Mesenchymal stem cell (in vitro differentiated cells and primary cell): Measurements from ENCODE around the gene SGK1.

Experiments
- DNase-seq: peaks from one replicate; pipeline ENCODE4 v3.0.0-alpha.2; 2013
- H2AFZ ChIP-seq: one replicate; pipeline ENCODE4 v1.6.1; 2013; ENCODE audit warnings: low read depth, mild to moderate bottlenecking, control low read depth, inconsistent platforms, low read length, moderate library complexity
- H2AK5ac ChIP-seq: 2 replicates; pipeline ENCODE4 v1.6.1; 2013; ENCODE audit warnings: low read length, moderate library complexity, mild to moderate bottlenecking, inconsistent platforms; ENCODE audit not compliant: severe bottlenecking
- H2BK120ac ChIP-seq: one replicate; pipeline ENCODE4 v1.6.1; 2013; ENCODE audit warnings: low read depth, mild to moderate bottlenecking, inconsistent platforms, low read length, moderate library complexity
- H2BK12ac ChIP-seq, 2 experiments: one replicate each; pipeline ENCODE4 v1.6.1; 2013; ENCODE audit warnings: inconsistent platforms in 2 of 2, low read length in 2 of 2, mild to moderate bottlenecking in 2 of 2, moderate library complexity in 2 of 2, control low read depth in 1 of 2
- H2BK15ac ChIP-seq: one replicate; pipeline ENCODE4 v1.6.1; 2013; ENCODE audit warnings: mild to moderate bottlenecking, low read depth, inconsistent platforms; ENCODE audit not compliant: poor library complexity, severe bottlenecking
- H2BK5ac ChIP-seq: 2 replicates; pipeline ENCODE4 v1.6.1; 2013; ENCODE audit warnings: low read depth, mild to moderate bottlenecking, low read length, control low read depth, inconsistent platforms; ENCODE audit not compliant: poor library complexity, severe bottlenecking
- H3K14ac ChIP-seq, 2 experiments: one replicate each; pipeline ENCODE4 v1.6.1; 2013; ENCODE audit warnings: inconsistent platforms in 2 of 2, low read length in 2 of 2, control low read depth in 1 of 2, mild to moderate bottlenecking in 1 of 2, moderate library complexity in 1 of 2
- H3K18ac ChIP-seq, 2 experiments: one replicate each; pipeline ENCODE4 v1.6.1; 2013; ENCODE audit warnings: inconsistent platforms in 2 of 2, low read length in 2 of 2, control low read depth in 1 of 2, low read depth in 1 of 2, mild to moderate bottlenecking in 1 of 2
- H3K23ac ChIP-seq, 2 experiments: one replicate each; pipeline ENCODE4 v1.6.1; 2013; ENCODE audit warnings: inconsistent platforms in 2 of 2, low read length in 2 of 2, mild to moderate bottlenecking in 2 of 2, moderate library complexity in 2 of 2, control low read depth in 1 of 2
- H3K27ac ChIP-seq: 2 replicates; pipeline ENCODE4 v1.5.1; 2013; ENCODE audit warnings: mild to moderate bottlenecking, moderate library complexity, low read length, control low read depth, inconsistent platforms; ENCODE audit not compliant: poor library complexity, severe bottlenecking
- H3K27me3 ChIP-seq, 2 experiments: 2 replicates each; pipeline versions ENCODE4 v1.6.1 to v1.7.0; 2013; ENCODE audit warnings: low read length in 2 of 2, mild to moderate bottlenecking in 2 of 2, moderate library complexity in 2 of 2, control low read depth in 1 of 2, inconsistent platforms in 1 of 2; ENCODE audit not compliant: control insufficient read depth in 1 of 2, insufficient read depth in 1 of 2
- H3K36me3 ChIP-seq, 2 experiments: 2 replicates each; pipeline versions ENCODE4 v1.6.1 to v1.7.0; 2013; ENCODE audit warnings: low read length in 2 of 2, control low read depth in 1 of 2, inconsistent platforms in 1 of 2, low read depth in 1 of 2, mild to moderate bottlenecking in 1 of 2; ENCODE audit not compliant: insufficient read depth in 2 of 2, control insufficient read depth in 1 of 2
- H3K4ac ChIP-seq, 2 experiments: one replicate each; pipeline ENCODE4 v1.6.1; 2013; ENCODE audit warnings: inconsistent platforms in 2 of 2, low read length in 2 of 2, mild to moderate bottlenecking in 2 of 2, moderate library complexity in 2 of 2, control low read depth in 1 of 2, low read depth in 1 of 2
- H3K4me1 ChIP-seq: 2 replicates; pipeline ENCODE4 v1.6.1; 2013; ENCODE audit warnings: low read depth, low read length, control low read depth; ENCODE audit not compliant: control insufficient read depth, insufficient read depth
- H3K4me2 ChIP-seq: 2 replicates; pipeline ENCODE4 v1.6.1; 2013; ENCODE audit warnings: low read length, mild to moderate bottlenecking, inconsistent platforms; ENCODE audit not compliant: poor library complexity, severe bottlenecking
- H3K4me3 ChIP-seq, 2 experiments: 2 replicates each; pipeline versions ENCODE4 v1.5.1 to v1.7.0; 2013; ENCODE audit warnings: low read length in 2 of 2, mild to moderate bottlenecking in 2 of 2, control low read depth in 1 of 2, low read depth in 1 of 2; ENCODE audit not compliant: insufficient read depth in 1 of 2
- H3K79me1 ChIP-seq: replicated peaks from 2 replicates; pipeline ENCODE4 v1.6.1; 2013; ENCODE audit warnings: mild to moderate bottlenecking, control low read depth, low read length, inconsistent platforms; ENCODE audit not compliant: poor library complexity, severe bottlenecking
- H3K9ac ChIP-seq: 2 replicates; pipeline ENCODE4 v1.7.0; 2013; ENCODE audit warnings: mild to moderate bottlenecking, low read length, moderate library complexity
- H3K9me3 ChIP-seq: 2 replicates; pipeline ENCODE4 v1.7.0; 2013; ENCODE audit warnings: mild to moderate bottlenecking, low read length; ENCODE audit not compliant: control insufficient read depth
- H4K8ac ChIP-seq: one replicate; pipeline ENCODE4 v1.6.1; 2013; ENCODE audit warnings: inconsistent platforms, mild to moderate bottlenecking, low read length, moderate library complexity
- H4K91ac ChIP-seq: one replicate; pipeline ENCODE4 v1.6.1; 2013; ENCODE audit warnings: mild to moderate bottlenecking, low read length, inconsistent platforms
- WGBS: methylation state at CpG from one replicate; pipeline ENCODE4 v1.1.7; 2013; ENCODE audit warnings: mixed read lengths; 5-methylcytosine and 5-hydroxymethylcytosine counted together

The SGK1 gene

GRCh38 chr6:134171517-134171916 lies 146.4 kb downstream of the SGK1 start:
- Histone ChIP-seq H2BK120ac (no peak overlapping the region), H2BK5ac (no peak overlapping the region), H3K4me3 (peak overlapping the region; percentile 41 to 90), H4K8ac (no peak overlapping the region), H3K27me3 (no peaks in the 10 kb centered on the region), H2BK15ac (no peak overlapping the region), H3K4ac (no peak overlapping the region), H3K36me3 (peaks cover 28 to 61% of the 10 kb centered on the region in 2 experiments), H2AFZ (no peak overlapping the region), H3K9ac (peak overlapping the region; percentile 97), H3K27ac (peak overlapping the region; percentile 69), H3K23ac (no peak overlapping the region), H3K14ac (peak overlapping the region in 1 of 2 experiments; percentile 9), H2AK5ac (peak overlapping the region; percentile 5), H3K4me2 (peak overlapping the region; percentile 75), H3K9me3 (no peaks in the 10 kb centered on the region), H4K91ac (no peak overlapping the region), H3K79me1 (peaks cover 3% of the 10 kb centered on the region), H3K18ac (no peak overlapping the region), H3K4me1 (peaks cover 17% of the 10 kb centered on the region), H2BK12ac (no peak overlapping the region)
- no peak for DNase-seq
- over 99% methylated on average over 5 of the region's 5 CpGs for WGBS

DNA sequence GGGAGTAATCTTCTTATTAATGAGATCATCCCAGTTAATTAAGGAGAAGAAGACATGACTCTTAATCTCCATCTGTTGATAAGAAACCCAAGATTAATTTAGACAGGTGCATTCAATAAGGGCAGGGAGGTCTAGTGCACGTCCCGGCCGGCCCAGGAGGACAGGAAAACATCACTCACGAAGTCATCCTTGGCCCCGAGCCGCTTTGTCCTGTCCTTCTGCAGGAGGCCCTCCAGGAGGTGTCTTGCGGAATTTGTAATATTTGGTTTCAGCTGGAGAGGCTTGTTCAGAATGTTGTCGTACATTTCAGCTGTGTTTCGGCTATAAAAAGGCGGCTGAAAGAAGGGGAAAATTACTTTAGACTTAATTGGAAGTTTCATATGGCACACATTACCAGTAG lies 147.1 kb downstream of the SGK1 start:
- WGBS: 59% methylated on average over 7 of the region's 10 CpGs
- no peak overlapping the region for H2AFZ ChIP-seq
- no peak overlapping the region for H2BK12ac ChIP-seq
- H3K36me3 ChIP-seq: peaks cover 28 to 61% of the 10 kb centered on the region in 2 experiments
- no peak overlapping the region for H4K91ac ChIP-seq
- no peak overlapping the region for H3K4ac ChIP-seq
- H3K18ac ChIP-seq: no peak overlapping the region
- DNase-seq: no peak
- H3K27me3 ChIP-seq: no peaks in the 10 kb centered on the region
- H2BK5ac ChIP-seq: no peak overlapping the region
- H3K27ac ChIP-seq: peak overlapping the region; percentile 69
- H3K4me3 ChIP-seq: peak overlapping the region; percentile 34 to 90
- no peak overlapping the region for H3K23ac ChIP-seq
- peak overlapping the region; percentile 97 for H3K9ac ChIP-seq
- no peak overlapping the region for H4K8ac ChIP-seq
- peaks cover 1% of the 10 kb centered on the region for H3K79me1 ChIP-seq
- H3K4me2 ChIP-seq: peak overlapping the region; percentile 75
- no peak overlapping the region for H2BK120ac ChIP-seq
- no peak overlapping the region for H2AK5ac ChIP-seq
- peaks cover 10% of the 10 kb centered on the region for H3K4me1 ChIP-seq
- no peak overlapping the region for H3K14ac ChIP-seq
- no peaks in the 10 kb centered on the region for H3K9me3 ChIP-seq
- H2BK15ac ChIP-seq: no peak overlapping the region

DNA sequence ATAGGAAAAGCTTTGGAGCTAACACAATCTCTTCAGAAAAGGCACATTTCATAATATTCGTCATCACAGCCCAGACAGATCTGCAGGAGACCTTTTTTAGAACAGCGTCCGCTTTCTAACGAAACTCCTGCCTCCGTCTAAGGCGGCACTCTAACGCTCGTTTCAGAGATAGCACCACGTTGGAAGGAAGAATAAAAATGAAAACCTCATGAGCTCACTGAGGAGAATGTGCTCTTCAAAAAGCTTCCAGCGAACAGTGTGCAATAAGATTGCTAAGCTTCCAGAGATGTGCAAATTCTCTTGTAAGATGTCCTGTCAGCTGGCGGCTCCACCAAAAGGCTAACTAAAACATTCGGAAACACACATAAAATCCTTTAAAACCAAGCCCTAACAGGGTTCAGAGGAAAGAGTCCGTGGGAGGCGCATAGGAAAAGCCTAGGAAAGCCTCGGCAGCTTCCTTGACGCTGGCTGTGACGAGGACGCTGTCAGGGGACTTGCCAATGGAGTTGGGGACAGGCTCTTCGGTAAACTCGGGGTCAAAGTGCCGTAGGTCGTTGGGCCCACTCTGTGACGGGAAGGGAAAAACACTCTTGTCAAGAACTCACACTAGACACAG lies 147.9 kb downstream of the SGK1 start:
- H2AFZ ChIP-seq: no peak overlapping the region
- peak overlapping the region; percentile 97 for H3K9ac ChIP-seq
- no peak overlapping the region for H3K18ac ChIP-seq
- no peak overlapping the region for H3K14ac ChIP-seq
- H3K9me3 ChIP-seq: no peaks in the 10 kb centered on the region
- no peak overlapping the region for H3K4ac ChIP-seq
- WGBS: 93% methylated on average over 23 of the region's 23 CpGs
- peak overlapping the region; percentile 26 for H3K27ac ChIP-seq
- H3K4me1 ChIP-seq: peaks cover 10% of the 10 kb centered on the region
- H2BK15ac ChIP-seq: no peak overlapping the region
- H3K36me3 ChIP-seq: peaks cover 28 to 61% of the 10 kb centered on the region in 2 experiments
- no peak overlapping the region for H2BK5ac ChIP-seq
- peak overlapping the region; percentile 15 to 90 for H3K4me3 ChIP-seq
- H3K79me1 ChIP-seq: no peaks in the 10 kb centered on the region
- H2BK120ac ChIP-seq: no peak overlapping the region
- H4K8ac ChIP-seq: no peak overlapping the region
- no peak overlapping the region for H4K91ac ChIP-seq
- no peaks in the 10 kb centered on the region for H3K27me3 ChIP-seq
- no peak overlapping the region for H3K23ac ChIP-seq
- peak overlapping the region; percentile 49 for H3K4me2 ChIP-seq
- no peak overlapping the region for H2BK12ac ChIP-seq
- no peak overlapping the region for H2AK5ac ChIP-seq
- no peak for DNase-seq

- H2BK15ac ChIP-seq: no peak overlapping the region
- no peak overlapping the region for H3K23ac ChIP-seq
- no peak overlapping the region for H4K8ac ChIP-seq
- H2BK120ac ChIP-seq: no peak overlapping the region
- no peaks in the 10 kb centered on the region for H3K27me3 ChIP-seq
- no peak overlapping the region for H3K4ac ChIP-seq
- no peak for DNase-seq
- no peaks in the 10 kb centered on the region for H3K9me3 ChIP-seq
- peaks cover 10% of the 10 kb centered on the region for H3K4me1 ChIP-seq
- no peak overlapping the region for H3K18ac ChIP-seq
- H4K91ac ChIP-seq: no peak overlapping the region
- peak overlapping the region; percentile 30 for H3K4me2 ChIP-seq
- no peak overlapping the region for H2BK12ac ChIP-seq
- no peak overlapping the region for H2AK5ac ChIP-seq
- H3K36me3 ChIP-seq: peaks cover 28 to 60% of the 10 kb centered on the region in 2 experiments
- no peak overlapping the region for H3K4me3 ChIP-seq
- no peaks in the 10 kb centered on the region for H3K79me1 ChIP-seq
- H2AFZ ChIP-seq: no peak overlapping the region
- H3K14ac ChIP-seq: no peak overlapping the region
- no peak overlapping the region for H2BK5ac ChIP-seq
- peak overlapping the region; percentile 41 for H3K27ac ChIP-seq
- 90% methylated on average over 7 of the region's 8 CpGs for WGBS
- peak overlapping the region; percentile 97 for H3K9ac ChIP-seq
These were observed 149.2 kb downstream of the SGK1 start for GRCh38 chr6:134168590-134169208.
